Measurements from ENCODE around the gene RABGAP1L. TPM values are rescaled to one million over a fixed set of nuclear protein-coding genes. Genes with fewer than 3 reads are reported as not detected.

The RABGAP1L gene
- polyA plus RNA-seq, 1 donor (not counting 4 experiments of a cell fraction or from before 2014, with no cell fraction given) = 24.2 TPM

GRCh38 chr1:174637487-174637886, 478.2 kb downstream of the RABGAP1L start:
- Histone ChIP-seq H4K20me1 (ENCODE audit: control insufficient read depth, extremely low read depth, insufficient read depth, low read length) (no peaks in the 10 kb centered on the region), H3K9me1 (ENCODE audit: control insufficient read depth, extremely low read depth, insufficient read depth, low read length) (no peaks in the 10 kb centered on the region), H2AFZ (ENCODE audit: control insufficient read depth, low read length) (no peak overlapping the region), H3K79me2 (ENCODE audit: control insufficient read depth, insufficient read depth, low read length) (no peaks in the 10 kb centered on the region), H3K4me3 (ENCODE audit: control insufficient read depth in 2 of 3, extremely low read depth in 1 of 3, insufficient read depth in 2 of 3, low read depth in 1 of 3, low read length in 3 of 3) (no peak overlapping the region), H3K27me3 (ENCODE audit: control insufficient read depth, extremely low read depth, insufficient read depth, low read length) (no peaks in the 10 kb centered on the region), H3K27ac (ENCODE audit: control insufficient read depth, insufficient read depth, low read length) (no peak overlapping the region), H3K9me3 (ENCODE audit: control insufficient read depth, low read depth, low read length) (no peaks in the 10 kb centered on the region), H3K4me2 (ENCODE audit: control insufficient read depth, extremely low read depth, insufficient read depth, low read depth, low read length) (no peak overlapping the region), H3K9ac (ENCODE audit: control insufficient read depth, extremely low read depth, insufficient read depth, low read length) (no peak overlapping the region), H3K4me1 (ENCODE audit: control insufficient read depth, extremely low read depth, insufficient read depth, low read length) (no peaks in the 10 kb centered on the region), H3K36me3 (ENCODE audit: control insufficient read depth in 2 of 2, extremely low read depth in 1 of 2, insufficient read depth in 2 of 2, low read length in 2 of 2) (peaks cover 0 to 3% of the 10 kb centered on the region in 2 experiments)
- DNase-seq (ENCODE audit: low read depth, low spot score) (no peak), FAIRE-seq (no peak)
- no peak for TF ChIP-seq CTCF (optimal IDR thresholded peaks at IDR 0.05 in 1 of 3, IDR thresholded peaks at IDR 0.05 in 1 of 3, conservative IDR thresholded peaks at IDR 0.05 in 1 of 3; ENCODE audit: extremely low read depth in 1 of 3, insufficient read depth in 2 of 3, low read length in 3 of 3)
- no peak for TF ChIP-seq EZH2 (IDR thresholded peaks at IDR 0.05; ENCODE audit: low read length)
- dilution Hi-C loops (cut with MboI; ENCODE audit: extremely low pct_ligation_motif_present, low sequenced_read_pairs) = no loop called here

DNA sequence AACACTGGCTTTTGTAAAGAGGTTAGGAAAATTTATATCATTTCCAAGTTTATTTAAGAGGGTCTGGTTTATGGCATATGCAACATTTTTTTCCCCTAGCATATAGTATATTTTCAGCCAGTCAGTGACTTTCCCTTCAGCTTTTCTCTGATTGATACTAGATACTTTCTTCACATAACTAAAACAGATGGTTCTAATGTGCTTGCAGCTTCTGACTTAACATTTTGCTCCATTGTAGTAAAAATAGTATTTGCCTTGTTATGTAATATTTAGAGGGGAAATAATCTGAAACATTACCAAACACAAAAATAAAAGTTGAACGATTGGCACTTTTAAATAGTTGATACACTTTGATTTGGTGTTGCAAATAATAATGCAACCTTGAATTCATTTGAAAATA, 480.1 kb downstream of the RABGAP1L start:
- Histone ChIP-seq H2AFZ (ENCODE audit: control insufficient read depth, low read length) (no peak overlapping the region), H3K4me1 (ENCODE audit: control insufficient read depth, extremely low read depth, insufficient read depth, low read length) (no peaks in the 10 kb centered on the region), H3K9ac (ENCODE audit: control insufficient read depth, extremely low read depth, insufficient read depth, low read length) (no peak overlapping the region), H3K27me3 (ENCODE audit: control insufficient read depth, extremely low read depth, insufficient read depth, low read length) (no peaks in the 10 kb centered on the region), H3K4me2 (ENCODE audit: control insufficient read depth, extremely low read depth, insufficient read depth, low read depth, low read length) (no peak overlapping the region), H3K9me1 (ENCODE audit: control insufficient read depth, extremely low read depth, insufficient read depth, low read length) (no peaks in the 10 kb centered on the region), H3K27ac (ENCODE audit: control insufficient read depth, insufficient read depth, low read length) (no peak overlapping the region), H3K9me3 (ENCODE audit: control insufficient read depth, low read depth, low read length) (no peaks in the 10 kb centered on the region), H3K4me3 (ENCODE audit: control insufficient read depth in 2 of 3, extremely low read depth in 1 of 3, insufficient read depth in 2 of 3, low read depth in 1 of 3, low read length in 3 of 3) (no peak overlapping the region), H4K20me1 (ENCODE audit: control insufficient read depth, extremely low read depth, insufficient read depth, low read length) (no peaks in the 10 kb centered on the region), H3K36me3 (ENCODE audit: control insufficient read depth in 2 of 2, extremely low read depth in 1 of 2, insufficient read depth in 2 of 2, low read length in 2 of 2) (peaks cover 0 to 3% of the 10 kb centered on the region in 2 experiments), H3K79me2 (ENCODE audit: control insufficient read depth, insufficient read depth, low read length) (no peaks in the 10 kb centered on the region)
- DNase-seq (ENCODE audit: low read depth, low spot score) = no peak
- no peak for TF ChIP-seq CTCF (optimal IDR thresholded peaks at IDR 0.05 in 1 of 3, IDR thresholded peaks at IDR 0.05 in 1 of 3, conservative IDR thresholded peaks at IDR 0.05 in 1 of 3; ENCODE audit: extremely low read depth in 1 of 3, insufficient read depth in 2 of 3, low read length in 3 of 3)
- TF ChIP-seq EZH2 (IDR thresholded peaks at IDR 0.05; ENCODE audit: low read length) = no peak
- dilution Hi-C loops (cut with MboI; ENCODE audit: extremely low pct_ligation_motif_present, low sequenced_read_pairs) = no loop called here
- FAIRE-seq = no peak

Data from keratinocyte (primary cell).